Pancreas (tissue), 10 donors: Measurements from ENCODE around the gene JPH3. TPM values are rescaled to one million over a fixed set of nuclear protein-coding genes. Genes with fewer than 3 reads are reported as not detected.

Experiments used
- ATAC-seq, 4 donors: fragments of 200-7000 bp; cut with Tn5 transposase; one replicate each; pipeline versions ENCODE4 v1.8.0 to v1.9.1; 2020; ENCODE audit warnings: mild to moderate bottlenecking in 4 of 4, moderate library complexity in 4 of 4
- DNase-seq, 6 donors: peaks; one replicate each; pipeline ENCODE4 v3.0.0-alpha.2; 2020
- FAIRE-seq: peaks from 2 replicates; lab custom pipeline; 2012; peaks lifted over from hg19 to GRCh38; lab: Jason Lieb, UNC
- H3K27ac ChIP-seq, 4 donors: fragments of 200-600 bp; sonication (generic); 1 replicate in 3 of 4; 2 replicates in 1 of 4; pipeline versions ENCODE4 v1.5.0 to v1.8.0; 2020
- H3K27me3 ChIP-seq, 4 donors: fragments of 200-600 bp; one replicate each; pipeline ENCODE4 v1.8.0; 2021
- H3K36me3 ChIP-seq, 3 donors: fragments of 200-600 bp; sonication (generic) in 1 of 3; one replicate each; pipeline versions ENCODE4 v1.5.0 to v1.8.0; 2020 to 2021
- H3K4me1 ChIP-seq, 3 donors: fragments of 200-600 bp; one replicate each; pipeline ENCODE4 v1.8.0; 2021
- H3K4me3 ChIP-seq, 4 donors: fragments of 200-600 bp; sonication (generic) in 2 of 4; one replicate each; pipeline versions ENCODE4 v1.5.0 to v1.8.0; 2020 to 2021
- H3K9me3 ChIP-seq, 4 donors: fragments of 200-600 bp; one replicate each; pipeline ENCODE4 v1.8.0; 2021
- WGBS, 2 donors: extraction: QIAGEN DNeasy Blood & Tissue Kit; methylation state at CpG; one replicate each; pipeline ENCODE4 v1.1.7; 2013; 5-methylcytosine and 5-hydroxymethylcytosine counted together
- intact Hi-C, 3 donors: fragments of 100-400 bp; cut with DNase I; formaldehyde crosslinking; loops; one replicate each; pipeline versions ENCODE4 v1.11.1 to v1.14.2; 2022
- polyA plus RNA-seq, 2 donors: library from polyadenylated mRNA; stranded (reverse); fragments of 200-250 nt; gene quantifications; one replicate each; pipeline ENCODE4 v1.2.3, GENCODE V29; 2013
- total RNA-seq, 6 donors: library from RNA; stranded (reverse); fragmentation: NEBNext Ultra II Directional in 4 of 6; extraction: Animal tissue kit (Norgen Biotek cat#: 25700) in 4 of 6; gene quantifications; one replicate each; pipeline versions ENCODE4 v1.2.1 to v1.2.4, GENCODE V29; 2021 to 2023
- TF ChIP-seq, protein P1 (sequence below), 4 donors: fragments of 200-600 bp; sonication (generic) in 3 of 4; IDR thresholded peaks; one replicate each; pipeline versions ENCODE4 v1.5.0 to v1.8.0; 2021; ENCODE audit warnings: antibody characterized with exemption in 4 of 4
- donor health status: healthy with polysubstance abuse.
- donor health status: DM: no; HTN: no; CAD: no; lungs with moderate emphysema.
- donor health status: DM: no; HTN: no; CAD: no.
- donor health status: control.
- donor health status: control.
- donor health status: Bipolar disorder and iron deficiency.
- donor health status: DM: yes; HTN: yes; CAD: no.
- donor health status: DM: no; HTN: no; CAD: no.
- donor health status: DM: no; HTN: no; CAD: no.
- donor health status: DM: yes; HTN: yes; CAD: no.

JPH3 gene
- total and polyA plus RNA-seq, 8 donors = 0.09 to 1.9 (median 0.41) TPM

DNA sequence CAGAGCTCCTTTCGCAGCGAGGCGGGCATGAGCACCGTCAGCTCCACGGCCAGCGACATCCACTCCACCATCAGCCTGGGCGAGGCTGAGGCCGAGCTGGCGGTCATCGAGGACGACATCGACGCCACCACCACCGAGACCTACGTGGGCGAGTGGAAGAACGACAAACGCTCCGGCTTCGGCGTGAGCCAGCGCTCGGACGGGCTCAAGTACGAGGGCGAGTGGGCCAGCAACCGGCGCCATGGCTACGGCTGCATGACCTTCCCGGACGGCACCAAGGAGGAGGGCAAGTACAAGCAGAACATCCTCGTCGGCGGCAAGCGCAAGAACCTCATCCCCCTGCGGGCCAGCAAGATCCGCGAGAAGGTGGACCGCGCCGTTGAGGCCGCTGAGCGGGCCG lies 42.3 kb downstream of the JPH3 start:
- TF ChIP-seq, protein P1, sequence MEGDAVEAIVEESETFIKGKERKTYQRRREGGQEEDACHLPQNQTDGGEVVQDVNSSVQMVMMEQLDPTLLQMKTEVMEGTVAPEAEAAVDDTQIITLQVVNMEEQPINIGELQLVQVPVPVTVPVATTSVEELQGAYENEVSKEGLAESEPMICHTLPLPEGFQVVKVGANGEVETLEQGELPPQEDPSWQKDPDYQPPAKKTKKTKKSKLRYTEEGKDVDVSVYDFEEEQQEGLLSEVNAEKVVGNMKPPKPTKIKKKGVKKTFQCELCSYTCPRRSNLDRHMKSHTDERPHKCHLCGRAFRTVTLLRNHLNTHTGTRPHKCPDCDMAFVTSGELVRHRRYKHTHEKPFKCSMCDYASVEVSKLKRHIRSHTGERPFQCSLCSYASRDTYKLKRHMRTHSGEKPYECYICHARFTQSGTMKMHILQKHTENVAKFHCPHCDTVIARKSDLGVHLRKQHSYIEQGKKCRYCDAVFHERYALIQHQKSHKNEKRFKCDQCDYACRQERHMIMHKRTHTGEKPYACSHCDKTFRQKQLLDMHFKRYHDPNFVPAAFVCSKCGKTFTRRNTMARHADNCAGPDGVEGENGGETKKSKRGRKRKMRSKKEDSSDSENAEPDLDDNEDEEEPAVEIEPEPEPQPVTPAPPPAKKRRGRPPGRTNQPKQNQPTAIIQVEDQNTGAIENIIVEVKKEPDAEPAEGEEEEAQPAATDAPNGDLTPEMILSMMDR (IDR thresholded peaks at IDR 0.05) = no peak
- Histone ChIP-seq H3K27ac (no peak overlapping the region), H3K4me3 (no peak overlapping the region), H3K27me3 (peaks cover 0 to 4% (median 0%) of the 10 kb centered on the region in 4 donors), H3K9me3 (no peaks in the 10 kb centered on the region), H3K4me1 (no peaks in the 10 kb centered on the region), H3K36me3 (no peaks in the 10 kb centered on the region)
- intact Hi-C loops = no loop called here
- DNase-seq (peak in 1 of 6 donors; percentile 44), ATAC-seq (no peak), FAIRE-seq (no peak)
- WGBS, 2 donors = 95 to 96% methylated on average over 44 of the region's 44 CpGs

GRCh38 chr16:87645802-87646201 lies 43.5 kb downstream of the JPH3 start:
- Histone ChIP-seq H3K4me3 (no peak overlapping the region), H3K9me3 (no peaks in the 10 kb centered on the region), H3K27me3 (peaks cover 0 to 4% (median 0%) of the 10 kb centered on the region in 4 donors), H3K36me3 (no peaks in the 10 kb centered on the region), H3K4me1 (no peaks in the 10 kb centered on the region), H3K27ac (no peak overlapping the region)
- DNase-seq (peak in 1 of 6 donors; percentile 34), ATAC-seq (no peak), FAIRE-seq (no peak)
- 73 to 74% methylated on average over 9 of the region's 9 CpGs for WGBS, 2 donors
- intact Hi-C loops = no loop called here
- TF ChIP-seq, protein P1 (IDR thresholded peaks at IDR 0.05) = no peak

DNA sequence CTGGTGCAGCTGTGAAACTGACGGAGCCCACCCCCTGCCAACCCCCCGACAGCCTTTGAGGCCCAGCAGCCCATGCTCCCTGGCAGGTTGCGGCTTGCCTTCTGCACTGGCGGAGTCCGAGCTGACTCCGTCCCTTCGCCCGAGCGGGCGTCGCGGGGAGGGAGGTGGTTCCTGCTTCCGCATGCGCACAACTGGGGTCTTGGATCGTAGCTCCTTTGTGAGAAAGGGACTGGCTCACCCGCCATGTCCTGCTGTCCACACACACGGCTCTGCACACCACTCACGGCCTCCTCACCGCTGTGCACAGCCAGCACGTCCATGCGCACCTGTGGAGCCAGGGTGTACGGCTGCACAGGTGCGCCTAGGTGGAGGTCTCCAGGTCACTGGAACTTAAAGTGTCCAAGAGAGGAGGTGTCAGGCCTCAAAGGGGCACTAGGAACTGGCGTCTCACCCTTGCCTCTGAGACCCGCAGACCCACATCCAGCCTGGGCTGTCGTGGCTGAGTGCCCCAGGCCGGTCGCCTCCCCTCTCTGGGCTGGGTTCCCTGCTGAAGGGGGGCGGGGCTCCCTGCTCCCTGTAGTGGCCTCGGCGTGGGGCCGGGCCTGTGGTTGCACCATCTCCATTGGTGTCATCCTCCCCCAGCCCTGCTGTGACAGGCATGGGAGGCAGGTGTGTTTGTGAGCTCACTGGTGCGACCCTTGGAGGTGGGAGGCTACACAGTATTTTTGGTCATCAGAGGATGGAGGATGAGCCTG lies 45.3 kb downstream of the JPH3 start:
- H3K27me3 ChIP-seq = peaks cover 0 to 4% (median 0%) of the 10 kb centered on the region in 4 donors
- DNase-seq (peak in 1 of 6 donors; percentile 49), FAIRE-seq (no peak), ATAC-seq (no peak)
- no peaks in the 10 kb centered on the region for H3K9me3 ChIP-seq
- H3K4me3 ChIP-seq = no peak overlapping the region
- TF ChIP-seq, protein P1 (IDR thresholded peaks at IDR 0.05) = no peak
- no peaks in the 10 kb centered on the region for H3K4me1 ChIP-seq
- H3K27ac ChIP-seq = no peak overlapping the region
- WGBS, 2 donors = 65 to 75% methylated on average over 32 to 33 of the region's 33 CpGs
- no peaks in the 10 kb centered on the region for H3K36me3 ChIP-seq
- intact Hi-C loops = no loop called here

- H3K27me3 ChIP-seq = peaks cover 0 to 4% (median 0%) of the 10 kb centered on the region in 4 donors
- H3K9me3 ChIP-seq = no peaks in the 10 kb centered on the region
- WGBS, 2 donors = 41 to 50% methylated on average over 23 of the region's 23 CpGs
- TF ChIP-seq, protein P1 (IDR thresholded peaks at IDR 0.05) = no peak
- FAIRE-seq (no peak), ATAC-seq (no peak), DNase-seq (peak in 1 of 6 donors; percentile 41)
- H3K4me1 ChIP-seq = no peaks in the 10 kb centered on the region
- no peaks in the 10 kb centered on the region for H3K36me3 ChIP-seq
- H3K4me3 ChIP-seq = no peak overlapping the region
- H3K27ac ChIP-seq = no peak overlapping the region
- intact Hi-C loops = no loop called here
Observed at GRCh38 chr16:87648236-87648635, 45.9 kb downstream of the JPH3 start.
